Gastrocnemius medialis (tissue), 4 donors: Measurements from ENCODE around the gene BEAN1. TPM values are rescaled to one million over a fixed set of nuclear protein-coding genes. Genes with fewer than 3 reads are reported as not detected.

Source experiments
- ATAC-seq, 2 donors: fragments of 150-250 bp; one replicate each; pipeline ENCODE4 v1.9.1; 2016
- DNase-seq, 2 donors: peaks; one replicate each; pipeline ENCODE4 v3.0.0-alpha.2; 2019
- H3K27ac ChIP-seq, 4 donors: fragments of 200-600 bp; sonication (generic); 1 replicate in 1 of 4; 2 replicates in 3 of 4; pipeline ENCODE4 v1.5.1; 2016 to 2018; ENCODE audit warnings: mild to moderate bottlenecking in 2 of 4, moderate library complexity in 1 of 4
- H3K27me3 ChIP-seq, 3 donors: fragments of 200-600 bp; sonication (generic) in 2 of 3; 1 replicate in 1 of 3; 2 replicates in 2 of 3; pipeline versions ENCODE4 v1.5.1 to v1.6.0; 2016 to 2019; ENCODE audit warnings: mild to moderate bottlenecking in 1 of 3, moderate library complexity in 1 of 3
- H3K36me3 ChIP-seq, 2 donors: fragments of 200-600 bp; sonication (generic) in 1 of 2; one replicate each; pipeline ENCODE4 v1.5.1; 2017 to 2018
- H3K4me1 ChIP-seq, 2 donors: fragments of 200-600 bp; sonication (generic) in 1 of 2; one replicate each; pipeline ENCODE4 v1.5.1; 2016 to 2017; ENCODE audit warnings: mild to moderate bottlenecking in 2 of 2
- H3K4me3 ChIP-seq, 4 donors: fragments of 200-600 bp; sonication (generic) in 3 of 4; 1 replicate in 1 of 4; 2 replicates in 3 of 4; pipeline ENCODE4 v1.5.1; 2016 to 2019; ENCODE audit warnings: mild to moderate bottlenecking in 2 of 4
- H3K9me3 ChIP-seq, 3 donors: fragments of 200-600 bp; sonication (generic) in 2 of 3; 1 replicate in 1 of 3; 2 replicates in 2 of 3; pipeline ENCODE4 v1.5.1; 2016 to 2019
- POLR2A ChIP-seq, 2 donors: fragments of 450-650 bp; IDR thresholded peaks; one replicate each; pipeline ENCODE4 v1.6.1; 2017; ENCODE audit warnings: antibody characterized with exemption in 2 of 2, mild to moderate bottlenecking in 2 of 2, moderate library complexity in 2 of 2
- in situ Hi-C, 4 donors: fragments of 200-750 bp; cut with MboI; loops; one replicate each; pipeline versions ENCODE4 v1.15.0 to v1.8.0; 2017; ENCODE audit warnings: low sequenced_read_pairs in 4 of 4
- intact Hi-C: fragments of 100-400 bp; cut with DNase I; formaldehyde crosslinking; loops from one replicate; pipeline ENCODE4 v1.15.1; 2023; ENCODE audit warnings: low total_unique reads
- total RNA-seq, 4 donors: library from RNA; depleted of rRNA; stranded (reverse); fragments of >200 nt; gene quantifications; one replicate each; pipeline versions ENCODE4 v1.1.0 to v1.2.3, GENCODE V29; 2016
- TF ChIP-seq, protein P1 (sequence below), 5 experiments: fragments of 450-650 bp in 3 of 5; fragments of 200-600 bp in 2 of 5; sonication (generic) in 2 of 5; IDR thresholded peaks in 4 of 5; conservative IDR thresholded peaks in 1 of 5; 1 replicate in 4 of 5; 2 replicates in 1 of 5; pipeline ENCODE4 v1.5.1; 2016 to 2019; ENCODE audit warnings: antibody characterized with exemption in 5 of 5, mild to moderate bottlenecking in 3 of 5, moderate library complexity in 3 of 5

Gene BEAN1
- total RNA-seq, 4 donors from 2014 or later = not detected

GRCh38 chr16:66515596-66516508 lies 88.8 kb downstream of the BEAN1 start:
- no peak for ATAC-seq
- no peak for TF ChIP-seq POLR2A (IDR thresholded peaks at IDR 0.05)
- TF ChIP-seq, protein P1, sequence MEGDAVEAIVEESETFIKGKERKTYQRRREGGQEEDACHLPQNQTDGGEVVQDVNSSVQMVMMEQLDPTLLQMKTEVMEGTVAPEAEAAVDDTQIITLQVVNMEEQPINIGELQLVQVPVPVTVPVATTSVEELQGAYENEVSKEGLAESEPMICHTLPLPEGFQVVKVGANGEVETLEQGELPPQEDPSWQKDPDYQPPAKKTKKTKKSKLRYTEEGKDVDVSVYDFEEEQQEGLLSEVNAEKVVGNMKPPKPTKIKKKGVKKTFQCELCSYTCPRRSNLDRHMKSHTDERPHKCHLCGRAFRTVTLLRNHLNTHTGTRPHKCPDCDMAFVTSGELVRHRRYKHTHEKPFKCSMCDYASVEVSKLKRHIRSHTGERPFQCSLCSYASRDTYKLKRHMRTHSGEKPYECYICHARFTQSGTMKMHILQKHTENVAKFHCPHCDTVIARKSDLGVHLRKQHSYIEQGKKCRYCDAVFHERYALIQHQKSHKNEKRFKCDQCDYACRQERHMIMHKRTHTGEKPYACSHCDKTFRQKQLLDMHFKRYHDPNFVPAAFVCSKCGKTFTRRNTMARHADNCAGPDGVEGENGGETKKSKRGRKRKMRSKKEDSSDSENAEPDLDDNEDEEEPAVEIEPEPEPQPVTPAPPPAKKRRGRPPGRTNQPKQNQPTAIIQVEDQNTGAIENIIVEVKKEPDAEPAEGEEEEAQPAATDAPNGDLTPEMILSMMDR (IDR thresholded peaks at IDR 0.05 in 4 of 5, conservative IDR thresholded peaks at IDR 0.05 in 1 of 5) = peak in 1 of 5 experiments; percentile 36

DNA sequence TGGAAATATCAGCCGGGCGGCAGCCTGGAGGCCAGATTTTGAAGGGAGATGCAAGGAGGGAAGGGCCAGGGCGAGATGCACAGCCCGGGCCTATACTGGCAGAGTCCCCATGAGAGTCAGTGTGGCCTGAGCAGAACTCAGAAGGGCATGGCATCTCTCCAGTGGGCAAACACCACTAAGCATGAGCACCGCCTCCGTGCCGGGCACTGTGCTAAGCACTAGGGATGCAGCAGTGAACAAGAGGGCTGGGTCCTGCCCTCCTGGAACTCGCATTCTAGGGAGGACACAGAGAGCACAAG lies 89.4 kb downstream of the BEAN1 start:
- in situ Hi-C loops (loop anchor here in 1 of 4 donors (5.0 kb wide), 1 partner anchor 36 kb away; the partner anchor contains the start of genes CKLF and TK2), intact Hi-C loops (loop anchor here (2.0 kb wide), 2 partner anchors 14 to 34 kb away; partner anchors contain the start of gene TK2)
- Histone ChIP-seq H3K4me1 (peaks cover 42 to 71% of the 10 kb centered on the region in 2 donors), H3K36me3 (peaks cover 0 to 10% of the 10 kb centered on the region in 2 donors), H3K4me3 (no peak overlapping the region), H3K27ac (peak overlapping the region; percentile 90 to 97 (median 96)), H3K27me3 (no peaks in the 10 kb centered on the region), H3K9me3 (no peaks in the 10 kb centered on the region)
- no peak for TF ChIP-seq POLR2A (IDR thresholded peaks at IDR 0.05)
- TF ChIP-seq, protein P1 (IDR thresholded peaks at IDR 0.05 in 4 of 5, conservative IDR thresholded peaks at IDR 0.05 in 1 of 5) = no peak
- ATAC-seq (peak in 1 of 2 donors; percentile 37), DNase-seq (no peak)

More at GRCh38 chr16:66515596-66516508, 88.8 kb downstream of the BEAN1 start:
- Histone ChIP-seq H3K27me3 (no peaks in the 10 kb centered on the region), H3K27ac (peak overlapping the region; percentile 90 to 97 (median 96)), H3K4me1 (peaks cover 39 to 71% of the 10 kb centered on the region in 2 donors), H3K9me3 (no peaks in the 10 kb centered on the region), H3K4me3 (no peak overlapping the region), H3K36me3 (peaks cover 0 to 10% of the 10 kb centered on the region in 2 donors)
- in situ Hi-C loops = loop anchor here in 1 of 4 donors (5.0 kb wide), 1 partner anchor 36 kb away; the partner anchor contains the start of genes CKLF and TK2
- intact Hi-C loops = loop anchor here (2.0 kb wide), 2 partner anchors 13 to 35 kb away; partner anchors contain the start of gene TK2
- DNase-seq = no peak

- peak; percentile 97 to 99 for ATAC-seq
- peaks cover 40 to 69% of the 10 kb centered on the region in 2 donors for H3K4me1 ChIP-seq
- no peaks in the 10 kb centered on the region for H3K27me3 ChIP-seq
Observed at GRCh38 chr16:66516808-66517585, 89.9 kb downstream of the BEAN1 start.

More at GRCh38 chr16:66516808-66517585, 89.9 kb downstream of the BEAN1 start:
- H3K9me3 ChIP-seq = no peaks in the 10 kb centered on the region
- peak overlapping the region; percentile 90 to 97 (median 96) for H3K27ac ChIP-seq
- in situ Hi-C loops = loop anchor here in 1 of 4 donors (5.0 kb wide), 1 partner anchor 35 kb away; the partner anchor contains the start of genes CKLF and TK2
- DNase-seq = peak; percentile 98 to 99
- H3K36me3 ChIP-seq = peaks cover 0 to 10% of the 10 kb centered on the region in 2 donors
- intact Hi-C loops = loop anchor here (2.0 kb wide), 2 partner anchors 14 to 34 kb away; partner anchors contain the start of gene TK2
- H3K4me3 ChIP-seq = peak overlapping the region; percentile 26 to 51 (median 36)
- TF ChIP-seq, protein P1 (IDR thresholded peaks at IDR 0.05 in 4 of 5, conservative IDR thresholded peaks at IDR 0.05 in 1 of 5) = no peak
- TF ChIP-seq POLR2A (IDR thresholded peaks at IDR 0.05) = peak; percentile 65 to 82
